ENCODE data around the gene FIBP.
A peak's percentile ranks its signal among the peaks of the same experiment; 100 is the strongest.

The FIBP gene

GRCh38 chr11:65888163-65888814, at the start of gene FIBP:
Gene FIBP (minus strand): TSS chr11:65888471. CDS start chr11:65888418, 53 bp downstream.
- DNase-seq: peak; percentile 99

DNA sequence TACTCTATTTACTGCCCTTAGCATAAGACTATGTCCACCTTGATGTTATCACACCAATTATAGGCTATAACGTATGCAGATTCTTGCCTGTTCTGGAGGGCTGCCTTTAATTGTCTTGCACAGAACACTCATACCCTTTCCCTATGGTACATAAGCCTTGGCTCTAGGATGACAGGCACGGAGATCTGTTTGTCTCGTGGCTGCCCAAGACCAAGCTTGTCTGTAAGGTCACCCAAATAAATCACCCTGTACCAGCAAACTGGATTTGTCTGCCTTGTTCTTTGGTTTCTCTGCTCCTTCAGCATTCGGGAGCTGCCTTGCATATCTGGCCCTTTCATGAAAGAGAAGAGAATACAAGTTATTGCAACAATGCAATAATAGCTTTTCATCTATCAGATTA, 49.5 kb upstream of the FIBP start:
- DNase-seq: no peak

DNA sequence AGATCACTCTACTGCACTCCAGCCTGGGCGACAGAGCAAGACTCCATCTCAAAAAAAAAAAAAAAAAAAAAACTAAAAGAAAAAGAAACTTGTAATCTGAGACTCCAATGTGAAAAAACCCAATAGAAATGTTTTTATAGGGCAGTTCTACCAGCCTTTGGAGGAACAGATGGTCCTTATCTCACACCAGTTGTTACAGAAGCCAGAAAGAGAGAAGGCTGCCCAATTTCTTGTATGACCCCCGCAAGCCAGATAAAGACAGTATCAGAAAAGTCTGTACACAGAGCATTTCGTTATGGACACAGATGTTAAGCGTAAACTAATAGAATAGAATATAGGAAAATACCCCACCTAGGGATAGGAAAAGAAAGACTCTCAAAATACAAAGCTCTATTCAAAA, 45.7 kb upstream of the FIBP start:
- no peak for DNase-seq

DNA sequence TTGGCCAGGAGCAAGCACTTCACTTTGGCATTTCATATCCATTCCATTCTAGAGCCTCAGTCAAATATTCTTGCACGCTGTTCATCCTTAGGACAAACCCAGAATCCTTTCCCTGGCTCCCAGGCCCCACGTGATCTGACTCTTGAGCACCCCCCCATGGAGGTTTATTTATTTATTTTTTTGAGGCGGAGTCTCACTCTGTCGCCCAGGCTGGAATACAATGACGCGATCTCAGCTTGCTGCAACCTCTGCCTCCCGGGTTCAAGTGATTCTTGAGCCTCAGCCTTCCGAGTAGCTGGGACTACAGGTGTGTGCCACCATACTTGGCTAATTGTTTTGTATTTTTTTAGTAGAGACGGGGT, 44.3 kb upstream of the FIBP start:
- no peak for DNase-seq

GRCh38 chr11:65931773-65932557, 43.7 kb upstream of the FIBP start:
- DNase-seq: no peak

DNA sequence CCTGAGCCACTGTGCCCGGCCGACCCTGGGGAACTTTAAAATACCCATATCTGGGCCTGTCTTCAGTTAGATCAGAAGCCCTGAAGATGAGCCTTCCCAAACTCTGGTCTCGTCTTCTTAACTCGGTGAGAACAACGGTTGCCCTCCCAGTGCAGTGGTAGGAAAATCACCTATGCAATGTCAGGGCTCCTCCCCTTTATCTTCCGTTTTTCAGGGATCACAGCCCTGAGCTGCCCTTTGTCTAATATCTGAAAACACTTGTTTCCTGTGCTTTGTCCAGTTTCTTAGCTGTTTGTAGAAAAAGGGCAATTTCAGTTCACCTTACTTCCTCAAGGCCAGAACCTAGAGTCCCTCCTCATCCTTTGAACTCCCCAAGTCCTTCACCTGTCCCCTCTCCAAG, 40.4 kb upstream of the FIBP start:
- no peak for DNase-seq

GRCh38 chr11:65927904-65928397, 39.7 kb upstream of the FIBP start:
- no peak for DNase-seq

DNA sequence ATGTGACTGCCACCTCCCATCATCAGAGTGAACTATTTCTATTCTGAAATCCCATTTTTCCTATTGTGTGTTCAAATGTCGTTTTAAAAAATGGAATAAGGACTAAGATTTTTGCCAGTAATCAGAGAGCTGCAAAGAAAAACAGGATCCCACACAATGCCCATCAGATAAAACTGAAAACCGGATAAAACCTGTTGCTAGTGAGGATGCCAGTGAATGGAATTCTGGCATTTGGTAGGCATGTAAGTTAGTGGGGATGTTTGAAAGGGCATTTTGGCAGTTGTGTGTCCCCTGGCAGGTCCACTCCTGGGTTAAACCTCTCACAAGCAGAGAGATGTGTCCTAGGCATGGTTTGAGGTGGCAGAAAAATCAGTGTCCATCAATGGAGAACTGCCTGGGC, 37.1 kb upstream of the FIBP start:
- DNase-seq: no peak

DNA sequence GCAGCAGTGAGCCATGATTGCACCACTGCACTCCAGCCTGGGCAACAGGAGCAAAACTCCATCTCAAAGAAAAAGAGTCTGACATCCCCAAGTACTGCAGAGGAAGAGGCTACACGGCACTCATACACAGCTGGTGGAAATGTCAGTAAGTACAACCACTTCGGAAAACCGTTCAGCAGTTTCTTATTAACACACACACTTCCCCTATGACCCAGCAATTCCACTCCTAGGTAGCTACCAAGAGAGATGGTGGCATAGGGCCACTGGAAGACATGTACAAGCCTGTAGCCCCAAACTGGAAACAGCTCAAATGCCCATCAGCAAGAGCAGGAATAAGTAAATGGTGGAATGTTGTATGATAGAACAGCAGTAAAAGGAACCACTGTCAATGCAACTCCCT, 34.3 kb upstream of the FIBP start:
- no peak for DNase-seq

GRCh38 chr11:65921876-65922275, 33.6 kb upstream of the FIBP start:
- no peak for DNase-seq

DNA sequence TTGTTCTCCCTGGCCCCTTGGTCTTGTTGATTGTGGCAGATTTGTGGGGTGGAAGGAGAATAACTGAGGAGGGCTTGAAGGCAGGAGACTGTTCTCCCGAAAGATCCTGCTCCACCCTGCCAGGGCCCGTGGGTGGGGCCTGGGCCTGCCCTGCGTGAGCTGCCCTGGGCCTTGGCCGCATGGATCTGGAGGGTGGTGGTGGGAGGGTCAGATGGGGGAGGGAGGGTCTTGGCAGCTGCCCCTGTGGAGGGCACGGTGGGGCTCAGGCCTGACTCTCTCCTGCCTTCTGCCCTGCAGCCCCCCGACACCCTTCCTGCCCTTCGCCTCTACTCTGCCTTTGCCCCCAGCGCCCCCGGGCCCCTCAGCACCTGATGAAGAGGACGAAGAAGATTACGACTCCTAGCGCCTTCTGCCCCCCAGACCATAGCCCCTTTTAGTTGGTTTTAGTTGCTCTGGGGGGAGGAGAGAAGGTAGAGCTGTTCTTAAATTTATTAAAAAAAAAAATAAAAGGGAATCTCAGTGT, 32.8 kb upstream of the FIBP start:
- DNase-seq: no peak

- DNase-seq: no peak
These were observed 32.1 kb upstream of the FIBP start for GRCh38 chr11:65920372-65920802.

DNA sequence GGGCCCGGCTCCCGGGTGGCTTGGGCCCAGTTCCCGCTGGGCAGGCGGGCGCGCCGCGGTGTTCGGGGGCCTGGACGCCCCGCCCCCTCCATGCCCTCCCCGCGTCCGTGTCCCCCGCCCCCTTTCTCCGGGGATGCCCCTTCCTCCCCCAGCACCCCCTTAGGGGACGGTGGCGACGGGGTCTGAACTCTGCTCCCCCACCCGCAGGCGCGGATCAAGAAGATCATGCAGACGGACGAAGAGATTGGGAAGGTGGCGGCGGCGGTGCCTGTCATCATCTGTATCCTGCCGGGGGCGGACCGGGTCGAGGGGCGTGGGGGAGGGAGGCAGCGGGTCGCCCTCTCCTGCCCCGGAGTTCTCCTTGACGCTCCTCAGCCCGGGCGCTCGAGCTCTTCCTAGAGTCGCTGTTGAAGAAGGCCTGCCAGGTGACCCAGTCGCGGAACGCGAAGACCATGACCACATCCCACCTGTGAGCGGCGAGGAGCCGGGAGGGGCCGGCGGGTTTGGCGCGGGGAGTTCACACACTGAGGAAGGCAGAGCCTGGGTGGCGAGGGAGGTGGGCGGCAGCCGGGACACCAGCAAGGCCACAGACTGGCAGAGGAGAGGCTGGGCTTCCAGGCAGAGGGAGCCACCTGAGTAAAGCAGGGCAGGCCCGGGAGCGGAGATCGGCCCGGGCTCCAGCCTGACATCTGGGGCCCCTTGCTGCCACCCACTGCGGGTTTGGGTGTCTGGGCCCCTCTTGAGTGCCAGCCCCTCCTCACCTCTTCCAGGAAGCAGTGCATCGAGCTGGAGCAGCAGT, 31.5 kb upstream of the FIBP start:
- DNase-seq: peak; percentile 74

DNA sequence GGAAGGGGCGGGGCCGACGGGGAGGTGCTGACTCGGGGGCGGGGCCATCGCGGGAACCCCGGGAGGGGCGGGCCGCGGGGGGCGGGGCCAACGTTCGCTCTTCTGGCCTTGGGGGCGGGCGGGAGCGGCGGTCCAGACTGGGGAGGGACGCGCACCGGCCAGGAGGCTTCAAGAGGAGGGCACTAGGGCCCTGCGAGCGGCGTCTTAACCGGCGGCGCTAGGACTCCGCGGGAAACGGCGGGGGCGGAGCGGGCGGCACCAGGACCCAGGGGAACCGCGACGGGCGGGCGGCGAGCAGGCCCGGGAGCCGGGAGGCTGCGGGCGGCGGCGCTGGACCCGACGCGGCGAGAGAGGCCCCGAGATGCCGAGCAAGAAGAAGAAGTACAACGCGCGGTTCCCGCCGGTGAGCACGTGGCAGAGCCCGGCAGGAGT, 30.9 kb upstream of the FIBP start, which contains the start of gene DRAP1:
TSS of gene DRAP1 (plus strand) at position 286 of the 432 bp plus-strand sequence. CDS start at position 362, 76 bp downstream.
- peak; percentile 99 for DNase-seq

DNA sequence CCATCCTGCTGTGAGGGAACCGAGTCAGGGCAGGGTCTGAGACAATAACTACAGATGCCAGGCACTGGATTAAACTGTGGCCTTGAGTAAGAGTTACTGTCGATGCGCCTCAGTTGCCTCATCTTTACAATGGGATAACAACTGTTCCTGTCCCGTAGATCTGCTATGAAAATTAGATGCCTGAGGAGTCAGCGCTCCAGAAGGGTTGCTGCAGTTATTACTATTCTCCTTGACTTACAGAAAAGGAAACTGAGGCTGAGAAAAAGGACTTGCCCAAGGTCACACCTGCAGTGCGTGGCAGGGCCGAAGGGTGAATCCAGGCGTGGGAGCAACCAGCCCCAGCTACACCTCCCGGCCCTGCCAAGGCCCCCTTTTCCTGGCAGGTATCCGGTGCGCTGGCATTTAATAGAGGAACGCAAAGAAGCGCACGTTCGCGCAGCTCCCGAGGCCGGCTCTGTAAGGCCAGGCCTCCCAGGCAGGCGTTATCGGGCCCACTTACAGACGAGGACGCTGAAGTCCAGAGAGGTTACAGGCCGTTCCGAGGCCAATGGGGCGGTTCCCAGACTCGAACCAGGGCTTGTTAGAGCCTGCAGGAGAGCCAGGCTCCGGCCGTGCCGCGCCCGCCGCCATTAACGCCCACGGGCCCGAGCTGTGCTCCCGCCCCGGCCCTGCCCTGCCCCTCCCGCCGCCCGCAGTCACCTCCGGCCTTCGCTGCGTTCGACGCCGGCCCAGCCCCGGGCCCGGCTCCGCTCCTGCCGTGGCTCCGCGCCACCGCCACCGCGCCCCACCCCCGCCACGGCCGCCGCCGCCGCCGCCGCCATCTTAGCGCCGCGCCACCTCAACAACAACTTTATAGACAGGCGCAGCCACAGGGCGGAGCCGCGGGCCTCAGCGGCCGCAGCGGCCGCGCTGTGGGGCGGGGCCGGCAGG, 30.2 kb upstream of the FIBP start, which contains the start of gene C11orf68:
TSS of gene C11orf68 (minus strand) at position 852 of the 930 bp plus-strand sequence. CDS start at position 821, 31 bp downstream.
- peak; percentile 69 for DNase-seq

DNA sequence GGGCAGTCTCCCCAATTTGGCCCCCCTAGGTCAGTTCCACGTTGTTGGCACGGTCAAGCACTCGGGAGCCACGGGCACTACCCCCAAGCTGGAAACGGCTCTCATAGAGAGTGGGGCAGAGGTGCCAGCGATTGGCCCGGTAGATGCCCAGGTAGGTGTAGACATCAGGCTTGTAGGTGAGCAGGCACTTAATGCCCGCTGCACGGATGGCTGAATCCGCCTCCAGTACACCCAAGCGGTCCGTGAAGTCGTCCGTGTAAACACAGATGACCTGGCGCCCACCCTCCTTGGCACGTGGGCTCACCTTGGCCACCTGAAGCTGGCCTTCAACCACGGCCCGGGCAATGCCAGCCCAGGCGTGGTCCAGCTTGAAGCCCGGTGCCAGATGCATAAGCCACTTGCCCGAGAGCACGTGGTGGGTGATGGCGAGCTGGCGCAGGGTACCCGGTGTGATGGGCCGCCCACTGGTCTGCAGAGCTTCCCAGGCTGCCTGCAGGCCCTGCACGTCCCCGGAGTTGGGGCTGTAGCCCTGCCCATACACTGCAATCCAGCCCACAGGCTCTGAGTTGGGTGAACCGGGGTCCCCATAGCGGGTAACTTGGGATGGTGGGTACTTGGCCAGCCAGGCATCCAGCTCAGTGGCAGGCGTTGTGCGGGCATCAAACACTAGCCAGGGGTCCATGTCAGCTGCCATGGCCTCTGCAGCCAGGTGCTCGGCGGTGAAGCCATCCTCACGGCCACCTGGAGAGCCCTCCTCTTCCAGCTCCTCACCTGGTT, 29.4 kb upstream of the FIBP start:
- DNase-seq: no peak

- no peak for DNase-seq
These were observed 28.8 kb upstream of the FIBP start for GRCh38 chr11:65917077-65917433.

DNA sequence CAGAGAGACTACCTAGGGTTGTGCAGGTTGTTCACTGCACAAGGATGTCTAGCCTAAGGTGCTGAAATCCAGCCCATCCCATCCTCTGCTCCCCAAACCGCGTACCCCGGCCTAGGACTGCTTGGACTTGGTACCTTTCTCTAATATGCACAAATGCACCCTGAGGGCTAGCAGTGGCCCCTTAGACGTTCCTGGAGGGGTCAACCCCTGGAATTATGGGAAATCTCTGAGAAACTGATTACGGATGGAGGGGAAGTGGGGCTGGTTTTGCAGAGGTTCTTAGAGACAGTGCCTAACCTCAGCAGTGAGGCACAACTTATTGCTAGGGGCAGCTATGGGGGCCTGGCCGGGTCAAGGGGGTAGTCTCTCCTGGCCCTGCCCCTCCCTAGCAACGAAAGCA, 28.1 kb upstream of the FIBP start:
- no peak for DNase-seq

DNA sequence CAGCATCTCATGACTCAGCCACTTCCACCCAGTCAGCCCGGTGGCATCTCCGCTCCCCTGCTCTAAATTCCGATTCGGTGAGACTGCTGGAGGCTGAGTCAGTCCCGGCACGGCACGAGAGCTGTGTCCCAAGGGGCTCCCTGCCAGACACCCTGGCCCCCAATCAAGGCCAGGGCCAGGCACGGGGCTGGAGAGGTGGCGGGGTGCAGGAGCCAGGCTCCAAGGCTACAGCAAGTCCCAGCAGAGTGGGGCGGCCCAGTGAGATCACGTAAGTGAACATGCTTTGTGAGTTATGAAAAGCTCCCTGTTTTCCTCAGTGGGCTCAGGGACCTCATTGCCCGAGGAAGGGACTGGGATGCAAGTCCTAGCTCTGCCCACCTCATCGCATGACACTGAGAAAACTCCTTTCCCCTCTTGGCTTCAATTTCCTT, 27.6 kb upstream of the FIBP start:
- peak; percentile 98 for DNase-seq

DNA sequence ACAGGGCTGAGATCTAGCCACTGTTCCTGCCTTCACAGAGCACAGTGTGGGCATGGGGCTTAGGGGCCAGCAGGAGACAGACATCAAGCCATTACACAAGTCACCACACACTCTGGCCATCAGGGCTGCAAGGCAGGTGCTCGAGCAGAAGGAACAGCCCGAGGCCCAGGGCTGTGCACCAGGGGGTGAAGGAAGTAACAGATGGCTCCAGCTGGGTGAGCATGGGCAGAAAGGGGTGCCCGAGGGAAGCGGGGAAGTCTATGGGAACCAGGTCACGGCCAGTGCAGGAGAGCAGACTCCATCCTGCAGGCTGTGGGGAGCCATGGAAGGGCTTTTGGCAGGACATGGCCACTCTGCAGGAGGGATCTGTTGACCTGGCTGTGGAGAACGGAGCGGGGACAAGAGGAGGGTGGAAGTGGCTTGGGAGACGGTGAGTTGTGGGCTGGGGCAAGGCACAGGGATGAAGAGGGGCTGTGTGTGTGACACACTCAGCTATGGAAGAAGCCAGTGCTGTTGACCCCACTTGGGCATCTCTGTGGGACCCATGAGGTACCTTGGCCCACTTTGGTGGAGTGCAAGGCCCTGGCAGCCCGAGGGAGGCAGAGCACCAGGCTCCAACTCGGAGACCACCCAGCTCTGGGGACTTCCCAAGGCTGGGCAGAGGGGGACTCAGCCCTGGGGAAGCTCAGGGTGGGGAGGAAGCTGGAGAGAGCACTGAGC, 27.0 kb upstream of the FIBP start:
- DNase-seq: no peak
